ENCODE results near the gene RPS2. TPM values are rescaled to one million over a fixed set of nuclear protein-coding genes. Genes with fewer than 3 reads are reported as not detected.
"Not testable (repeated sequence)": the region's sequence is repeated elsewhere in the genome, so short reads cannot be mapped to it uniquely, and the experiment has no call there.

RPS2 gene
- total and polyA plus RNA-seq, 2 donors (not counting 1 experiment from before 2014, with no cell fraction given) = 3,261 to 6,138 TPM

DNA sequence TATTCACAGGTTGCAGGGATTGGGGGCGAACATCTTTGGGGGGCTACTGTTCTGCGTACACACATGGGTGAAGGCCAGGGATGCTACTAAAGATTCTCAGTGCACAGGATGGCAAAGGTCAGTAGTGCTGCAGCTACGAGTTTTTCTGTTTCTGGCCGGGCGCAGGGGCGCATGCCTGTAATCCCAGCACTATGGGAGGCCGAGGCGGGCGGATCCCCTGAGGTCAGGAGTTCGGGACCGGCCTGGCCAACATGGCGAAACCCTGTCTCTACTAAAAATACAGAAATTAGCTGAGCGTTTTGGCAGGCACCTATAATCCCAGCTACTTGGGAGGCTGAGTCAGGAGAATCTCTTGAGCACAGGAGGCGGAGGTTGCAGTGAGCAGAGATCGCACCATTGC is 48.9 kb upstream of the RPS2 start:
- no peak overlapping the region for H3K4me3 Mint-ChIP-seq
- no peaks in the 10 kb centered on the region for H3K9me3 Mint-ChIP-seq (ENCODE audit: insufficient read depth)
- H3K27me3 Mint-ChIP-seq = peaks cover 3% of the 10 kb centered on the region
- peaks cover 0 to 7% (median 0%) of the 10 kb centered on the region in 4 experiments for H3K27me3 ChIP-seq (replicated peaks in 1 of 4; ENCODE audit: control extremely low read depth in 1 of 4, control insufficient read depth in 3 of 4, insufficient read depth in 4 of 4, low read length in 3 of 4)
- H3K4me2 ChIP-seq (replicated peaks; ENCODE audit: low read depth, low read length, poor library complexity, severe bottlenecking) = no peak overlapping the region
- no peaks in the 10 kb centered on the region for H3K9me3 ChIP-seq (ENCODE audit: control extremely low read depth in 1 of 3, control insufficient read depth in 2 of 3, insufficient read depth in 1 of 3, low read length in 2 of 3)
- peaks cover 7% of the 10 kb centered on the region for H4K20me1 ChIP-seq (ENCODE audit: control insufficient read depth, insufficient read depth, low read length, poor library complexity, severe bottlenecking)
- no peak overlapping the region for H3K27ac ChIP-seq (ENCODE audit: low read length in 2 of 2)
- no peak overlapping the region for H3K27ac Mint-ChIP-seq
- H3K36me3 ChIP-seq (replicated peaks in 1 of 2; ENCODE audit: control extremely low read depth in 1 of 2, control insufficient read depth in 1 of 2, extremely low read depth in 1 of 2, insufficient read depth in 2 of 2, low read length in 1 of 2) = no peaks in the 10 kb centered on the region
- intact Hi-C loops (cut with micrococcal nuclease) = no loop called here
- peaks cover 15% of the 10 kb centered on the region for H3K79me2 ChIP-seq (ENCODE audit: control insufficient read depth, insufficient read depth, low read length)
- DNase-seq = no peak
- TF ChIP-seq CTCF (IDR thresholded peaks at IDR 0.05) = no peak
- TF ChIP-seq EZH2 (IDR thresholded peaks at IDR 0.05; ENCODE audit: borderline replicate concordance, insufficient read depth, low read depth, low read length, poor library complexity, severe bottlenecking) = no peak
- peaks cover 13 to 16% of the 10 kb centered on the region in 2 donors for H3K4me1 ChIP-seq (ENCODE audit: control insufficient read depth in 2 of 2, insufficient read depth in 2 of 2, low read length in 2 of 2)
- no peak overlapping the region for H3K9ac ChIP-seq (ENCODE audit: low read length)
- ChIA-PET CTCF (interaction anchor here (1.2 to 2.8 kb wide), 2 partner anchors 9 kb away, joined by 3 to 10 read pairs; no protein-coding TSS in a partner anchor), POLR2A (no interaction called here)
- peaks cover 10% of the 10 kb centered on the region for H3K4me1 Mint-ChIP-seq
- H3K4me3 ChIP-seq (ENCODE audit: control extremely low read depth in 1 of 5, extremely low read depth in 1 of 5, insufficient read depth in 1 of 5, low read depth in 2 of 5, low read length in 4 of 5) = no peak overlapping the region
- ATAC-seq (ENCODE audit: low read depth) = no peak
- 95% methylated on average over 13 of the region's 15 CpGs for WGBS (ENCODE audit: insufficient coverage)
- no peak overlapping the region for H2AFZ ChIP-seq (ENCODE audit: insufficient read depth, low read depth, low read length, poor library complexity, severe bottlenecking)

DNA sequence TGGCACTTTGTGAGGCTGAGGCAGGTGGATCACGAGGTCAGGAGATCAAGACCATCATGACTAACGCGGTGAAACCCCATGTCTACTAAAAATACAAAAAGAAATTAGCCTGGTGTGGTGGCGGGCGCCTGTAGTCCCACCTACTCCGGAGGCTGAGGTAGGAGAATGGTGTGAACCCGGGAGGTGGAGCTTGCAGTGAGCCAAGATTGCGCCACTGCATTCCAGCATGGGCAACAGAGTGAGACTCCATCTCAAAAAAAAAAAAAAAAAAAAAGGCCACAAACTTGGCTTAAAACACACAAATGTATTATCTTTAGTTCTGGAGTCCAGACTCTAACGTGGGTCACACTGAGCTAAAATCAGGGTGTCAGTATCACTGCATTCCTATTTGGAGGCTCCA is 47.1 kb upstream of the RPS2 start:
- H3K79me2 ChIP-seq (ENCODE audit: control insufficient read depth, insufficient read depth, low read length) = peaks cover 33% of the 10 kb centered on the region
- H4K20me1 ChIP-seq (ENCODE audit: control insufficient read depth, insufficient read depth, low read length, poor library complexity, severe bottlenecking) = peaks cover 25% of the 10 kb centered on the region
- H3K4me3 Mint-ChIP-seq; ATAC-seq (ENCODE audit: low read depth); intact Hi-C loops (cut with micrococcal nuclease); H3K27ac Mint-ChIP-seq; H3K36me3 ChIP-seq (replicated peaks in 1 of 2; ENCODE audit: control extremely low read depth in 1 of 2, control insufficient read depth in 1 of 2, extremely low read depth in 1 of 2, insufficient read depth in 2 of 2, low read length in 1 of 2); H3K9me3 ChIP-seq (ENCODE audit: control extremely low read depth in 1 of 3, control insufficient read depth in 2 of 3, insufficient read depth in 1 of 3, low read length in 2 of 3); H3K9me3 Mint-ChIP-seq (ENCODE audit: insufficient read depth); H3K4me3 ChIP-seq (ENCODE audit: control extremely low read depth in 1 of 5, extremely low read depth in 1 of 5, insufficient read depth in 1 of 5, low read depth in 2 of 5, low read length in 4 of 5); H3K4me2 ChIP-seq (replicated peaks; ENCODE audit: low read depth, low read length, poor library complexity, severe bottlenecking); H3K9ac ChIP-seq (ENCODE audit: low read length); H3K27me3 Mint-ChIP-seq; DNase-seq; H2AFZ ChIP-seq (ENCODE audit: insufficient read depth, low read depth, low read length, poor library complexity, severe bottlenecking); H3K27ac ChIP-seq (ENCODE audit: low read length in 2 of 2); H3K27me3 ChIP-seq (replicated peaks in 1 of 4; ENCODE audit: control extremely low read depth in 1 of 4, control insufficient read depth in 3 of 4, insufficient read depth in 4 of 4, low read length in 3 of 4): not testable (repeated sequence)
- ChIA-PET POLR2A (interaction anchor here (0.7 kb wide), 1 partner anchor 9 kb away, joined by 5 read pairs; no protein-coding TSS in a partner anchor), CTCF (interaction anchor here (0.6 to 2.8 kb wide), 4 partner anchors 7 to 129 kb away, joined by 3 to 10 read pairs (median 5); no protein-coding TSS in a partner anchor)
- 78% methylated on average over 5 of the region's 9 CpGs for WGBS (ENCODE audit: insufficient coverage)
- H3K4me1 Mint-ChIP-seq = peaks cover 27% of the 10 kb centered on the region
- peaks cover 30 to 34% of the 10 kb centered on the region in 2 donors for H3K4me1 ChIP-seq (ENCODE audit: control insufficient read depth in 2 of 2, insufficient read depth in 2 of 2, low read length in 2 of 2)
